ENCODE results near the gene RAPGEF1.
A peak's percentile ranks its signal among the peaks of the same experiment; 100 is the strongest.

RAPGEF1 gene

DNA sequence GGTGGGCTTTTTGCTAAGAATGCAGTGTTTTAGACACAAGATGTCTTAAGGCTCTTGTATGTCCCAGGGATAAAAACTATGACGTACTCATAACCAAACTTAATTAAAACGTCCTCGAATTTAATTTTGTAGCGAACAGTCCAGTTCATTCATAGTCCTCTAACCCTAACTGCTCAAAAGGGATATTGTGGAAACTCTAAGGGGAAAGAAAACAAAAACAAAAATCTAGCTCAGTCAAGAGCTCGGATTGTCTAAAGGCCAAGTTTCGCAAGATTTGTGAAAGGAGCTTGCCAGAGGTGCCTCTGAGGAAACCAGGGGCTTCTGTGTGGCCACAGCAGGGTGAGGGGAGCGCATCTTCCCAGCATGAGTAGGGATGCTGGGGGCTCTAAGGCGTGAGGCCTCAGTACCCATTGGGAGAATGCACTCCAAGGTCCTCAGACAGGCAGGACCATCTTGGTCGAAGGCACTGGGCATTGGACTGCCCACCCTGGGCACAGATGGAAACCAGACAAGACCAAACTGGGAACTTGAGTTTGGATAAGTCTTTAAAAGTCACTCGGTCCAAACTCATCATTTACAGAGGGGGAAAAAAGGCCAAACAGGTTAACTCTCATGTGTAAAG, 122.8 kb downstream of the RAPGEF1 start:
- DNase-seq (ENCODE audit: insufficient read length, low spot score) = no peak
- FAIRE-seq = no peak

GRCh38 chr9:131614340-131614915, 125.4 kb downstream of the RAPGEF1 start:
- DNase-seq (ENCODE audit: insufficient read length, low spot score) (no peak), FAIRE-seq (no peak)

DNA sequence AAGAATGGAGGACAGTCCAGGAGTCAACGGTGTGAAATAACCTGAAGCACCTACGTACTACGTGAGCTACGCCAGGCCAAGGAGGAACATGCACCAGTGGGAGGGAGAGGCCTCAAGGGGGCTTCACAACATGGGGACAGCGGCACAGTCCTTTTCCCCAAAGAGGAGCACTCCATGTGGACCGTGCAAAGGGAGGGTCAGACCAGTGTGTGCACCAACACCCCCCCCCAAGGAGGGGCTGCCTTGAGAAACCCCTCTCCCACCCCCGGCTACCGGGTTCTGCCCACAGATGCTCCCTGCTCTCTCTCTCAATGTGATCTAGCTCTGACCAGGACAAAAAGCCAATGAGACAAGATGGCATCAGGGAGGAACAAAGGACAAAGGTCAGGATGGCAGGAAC, 126.0 kb downstream of the RAPGEF1 start:
- DNase-seq (ENCODE audit: insufficient read length, low spot score) = no peak
- FAIRE-seq = no peak

- no peak for FAIRE-seq
Observed at GRCh38 chr9:131612851-131613250, 127.0 kb downstream of the RAPGEF1 start.

DNA sequence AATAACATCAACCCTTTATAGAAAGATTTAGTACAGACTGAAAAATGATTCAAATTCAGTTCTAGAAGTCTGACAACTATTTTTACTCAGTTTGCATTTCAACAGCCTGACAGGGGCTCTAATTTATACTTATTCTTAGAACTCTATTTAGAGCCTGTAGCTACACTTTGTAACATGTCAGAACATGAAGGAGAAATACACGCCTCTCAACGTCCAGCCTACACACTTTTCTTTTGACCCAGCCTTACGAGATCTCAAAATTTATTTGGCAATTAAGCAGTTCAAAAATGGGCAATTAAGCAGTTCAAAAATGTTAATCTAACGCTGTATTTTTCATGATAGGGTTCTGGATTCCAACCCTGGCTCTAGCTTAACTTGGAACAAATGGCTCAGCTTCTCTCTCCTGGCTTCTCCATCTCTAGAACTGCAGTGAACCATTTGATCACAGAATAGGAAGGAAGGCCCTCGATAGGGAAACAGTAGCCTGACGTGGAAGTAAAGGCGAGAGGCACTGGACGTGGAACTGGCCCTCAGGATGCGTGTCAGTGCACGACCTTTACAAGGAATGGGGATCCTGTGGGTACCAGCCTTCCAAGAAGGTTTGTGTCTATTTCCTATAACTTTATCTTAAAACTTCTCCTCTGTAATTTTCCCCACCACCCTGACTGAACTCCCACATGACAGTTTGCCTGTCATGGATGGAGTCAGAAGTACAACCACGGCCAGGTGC, 128.1 kb downstream of the RAPGEF1 start:
- DNase-seq (ENCODE audit: insufficient read length, low spot score) (no peak), FAIRE-seq (no peak)

More at GRCh38 chr9:131612851-131613250, 127.0 kb downstream of the RAPGEF1 start:
- DNase-seq (ENCODE audit: insufficient read length, low spot score) = no peak

DNA sequence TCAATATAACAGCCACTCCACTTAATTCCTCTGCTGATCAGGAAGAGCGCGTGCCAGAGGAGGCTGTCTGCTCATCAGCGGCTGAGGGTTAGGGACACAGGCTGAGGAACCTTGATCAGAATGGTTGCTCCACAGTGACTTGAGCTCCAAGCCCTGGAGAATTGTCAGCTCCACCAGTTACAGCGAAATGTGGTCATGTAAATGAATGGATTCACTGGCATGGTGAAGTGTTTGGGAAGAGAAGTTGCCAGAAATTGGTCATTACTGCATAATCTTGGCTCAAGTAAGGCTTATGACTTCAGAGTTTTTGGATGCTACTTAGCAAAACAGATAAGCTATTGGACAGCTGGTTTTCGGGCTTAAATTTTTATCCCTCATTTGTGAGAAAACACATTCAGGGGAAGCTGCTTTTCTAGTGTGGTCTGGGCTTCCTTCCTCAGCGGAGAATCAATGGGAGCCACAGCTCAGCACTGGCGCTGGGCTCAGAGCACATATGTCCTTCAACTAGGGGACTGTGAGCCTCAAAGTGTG, 129.6 kb downstream of the RAPGEF1 start:
- FAIRE-seq = no peak
- no peak for DNase-seq (ENCODE audit: insufficient read length, low spot score)

DNA sequence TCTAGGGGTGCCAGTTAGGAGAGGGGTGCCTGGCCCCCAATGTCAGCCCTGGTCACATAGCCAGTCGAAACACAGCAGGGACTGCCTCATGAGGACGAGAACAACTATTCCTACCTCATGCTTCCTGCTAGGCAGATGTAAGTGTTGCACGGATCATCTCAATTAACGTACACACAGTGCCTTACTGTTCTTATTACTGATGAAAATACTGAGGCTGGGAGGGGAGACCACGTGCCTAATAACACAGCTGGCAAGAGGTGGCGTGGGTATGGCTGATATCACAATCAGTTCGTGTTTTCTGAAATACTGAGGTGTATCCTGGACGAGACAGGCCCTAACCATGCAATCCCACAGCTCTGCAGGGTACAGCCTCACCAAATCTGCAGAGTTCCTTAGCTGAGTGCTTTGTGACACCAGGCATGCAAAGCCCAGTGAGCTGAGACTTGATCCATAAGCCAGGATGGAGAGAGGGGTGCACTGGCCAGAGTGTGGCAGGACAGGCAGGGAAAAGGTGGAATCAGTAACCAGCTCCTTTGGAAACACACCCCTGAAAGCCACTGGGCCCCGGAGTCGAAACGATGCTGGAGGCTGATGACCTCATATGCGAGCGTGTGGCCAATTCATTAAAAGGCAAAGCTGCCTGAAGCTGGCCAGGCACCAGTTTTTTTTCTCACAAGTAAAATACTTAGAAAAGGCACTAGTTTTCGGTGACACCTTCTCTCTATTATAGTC, 130.6 kb downstream of the RAPGEF1 start:
- DNase-seq (ENCODE audit: insufficient read length, low spot score) (peak; percentile 38), FAIRE-seq (no peak)

- peak; percentile 84 for DNase-seq (ENCODE audit: insufficient read length, low spot score)
- FAIRE-seq = peak; percentile 73
Observed at GRCh38 chr9:131608493-131609037, 131.3 kb downstream of the RAPGEF1 start.

GRCh38 chr9:131607591-131607990, 132.3 kb downstream of the RAPGEF1 start:
- DNase-seq (ENCODE audit: insufficient read length, low spot score) = no peak

DNA sequence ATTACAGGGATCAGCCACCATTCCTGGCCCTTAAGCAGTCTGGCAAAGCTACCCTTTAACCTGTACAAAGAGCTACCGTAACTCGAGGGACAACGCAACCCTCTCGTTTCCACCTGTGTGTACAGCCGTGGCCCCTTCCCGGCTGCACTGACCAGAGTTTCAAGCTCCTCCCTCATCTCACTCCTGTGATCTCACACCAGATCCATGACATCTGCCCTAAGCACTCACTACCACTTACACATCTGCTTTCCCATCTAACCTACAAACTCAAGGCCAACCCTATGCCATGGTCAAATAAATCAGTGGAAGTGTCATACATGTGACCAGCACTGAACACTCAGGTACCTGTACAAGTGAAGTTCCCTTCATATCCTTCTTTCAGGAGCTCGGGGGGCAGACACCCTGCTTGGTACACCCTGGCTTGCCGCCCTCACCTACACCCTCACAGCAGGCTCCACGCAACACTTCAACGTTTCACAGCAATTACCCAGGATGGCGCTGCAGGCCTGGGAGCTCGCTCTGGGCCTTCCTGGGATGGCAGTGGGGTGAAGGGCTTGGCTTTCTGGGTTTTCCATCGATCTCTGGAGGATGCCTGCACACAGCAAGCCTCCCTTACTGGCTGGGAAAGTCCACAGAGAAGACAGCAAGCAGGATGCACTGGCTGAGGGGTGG, 132.8 kb downstream of the RAPGEF1 start:
- no peak for FAIRE-seq
- DNase-seq (ENCODE audit: insufficient read length, low spot score) = no peak

More at GRCh38 chr9:131607591-131607990, 132.3 kb downstream of the RAPGEF1 start:
- no peak for FAIRE-seq

- DNase-seq (ENCODE audit: insufficient read length, low spot score) (no peak), FAIRE-seq (no peak)
Observed at GRCh38 chr9:131605770-131606590, 133.9 kb downstream of the RAPGEF1 start.

GRCh38 chr9:131603711-131604439, 136.0 kb downstream of the RAPGEF1 start:
- DNase-seq (ENCODE audit: insufficient read length, low spot score) (no peak), FAIRE-seq (no peak)

GRCh38 chr9:131603199-131603598, 136.7 kb downstream of the RAPGEF1 start:
- FAIRE-seq (no peak), DNase-seq (ENCODE audit: insufficient read length, low spot score) (no peak)

GRCh38 chr9:131601683-131602181, 138.1 kb downstream of the RAPGEF1 start:
- FAIRE-seq = no peak
- no peak for DNase-seq (ENCODE audit: insufficient read length, low spot score)

DNA sequence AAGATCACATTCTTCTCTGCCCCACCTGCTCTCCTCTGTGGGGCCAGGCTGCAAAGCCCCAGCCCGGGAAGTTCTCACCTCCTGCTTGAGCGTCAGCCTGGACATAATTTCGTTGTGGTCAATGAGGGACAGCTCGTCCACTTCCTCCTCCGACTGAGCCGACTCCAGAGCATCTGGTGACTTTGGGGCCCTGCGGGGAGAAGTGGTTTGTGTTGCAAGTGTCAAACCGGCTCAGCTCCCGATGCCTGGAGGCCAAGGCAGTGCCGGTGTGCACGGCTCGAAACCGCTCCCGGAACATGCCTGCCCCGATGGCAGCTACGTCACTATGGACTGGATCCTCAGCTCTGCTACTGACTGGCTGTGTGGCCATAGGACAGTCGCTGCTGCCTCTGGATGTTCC, 141.8 kb downstream of the RAPGEF1 start:
- FAIRE-seq = no peak

GRCh38 chr9:131597246-131597645, 142.6 kb downstream of the RAPGEF1 start:
- DNase-seq (ENCODE audit: insufficient read length, low spot score) (no peak), FAIRE-seq (no peak)

More for the DNA sequence above, 141.8 kb downstream of the RAPGEF1 start:
- no peak for DNase-seq (ENCODE audit: insufficient read length, low spot score)

DNA sequence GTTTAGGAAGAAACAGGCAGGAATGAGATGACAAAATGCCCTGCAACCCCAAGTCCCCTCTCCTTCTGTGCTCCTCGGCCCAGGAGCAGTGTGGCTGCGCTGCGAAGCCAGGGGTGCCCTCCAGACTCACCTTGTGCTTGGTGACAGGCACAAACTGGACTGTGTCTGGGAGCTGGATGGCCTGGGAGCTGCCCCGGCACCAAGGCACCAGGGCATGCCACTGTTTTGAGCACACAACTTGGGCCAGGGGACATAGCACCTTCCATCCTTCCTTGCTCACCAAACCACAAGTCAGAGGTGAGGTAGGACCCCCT, 143.5 kb downstream of the RAPGEF1 start:
- FAIRE-seq (no peak), DNase-seq (ENCODE audit: insufficient read length, low spot score) (no peak)

DNA sequence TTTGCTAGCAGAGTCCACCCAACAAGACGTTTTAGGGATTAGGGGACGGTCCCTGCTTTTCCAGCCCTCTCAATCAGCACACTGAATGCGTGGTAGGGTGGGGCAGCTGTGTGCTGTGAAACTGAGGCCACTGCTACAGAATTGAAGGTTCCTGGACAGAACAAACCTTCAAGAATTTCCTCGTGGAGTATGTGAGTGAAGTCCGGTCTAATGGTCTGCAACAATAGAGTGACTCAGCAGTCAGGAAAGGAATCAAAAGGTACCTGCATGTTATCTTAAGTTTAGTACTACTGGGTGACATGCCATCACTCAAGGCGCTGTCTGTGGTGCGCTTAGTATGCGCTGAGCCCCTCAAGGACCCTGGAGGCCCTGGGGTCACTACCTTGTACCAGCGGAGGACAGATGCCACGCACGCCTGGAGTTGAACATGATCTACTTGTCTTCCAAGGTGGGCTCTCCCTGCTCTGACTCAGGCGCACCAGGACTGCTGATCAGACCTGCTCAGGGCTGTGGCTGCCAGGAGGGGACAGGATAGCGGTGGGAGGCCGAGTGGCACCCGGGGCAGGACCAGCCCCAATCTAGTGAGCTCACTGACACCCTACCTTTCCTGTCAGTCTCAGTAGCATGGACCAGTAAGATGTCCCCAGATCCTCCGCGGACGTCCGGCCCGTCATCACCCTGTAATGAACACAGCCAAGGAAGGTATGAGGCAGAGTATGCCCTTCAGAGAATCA, 144.0 kb downstream of the RAPGEF1 start:
- no peak for FAIRE-seq
- DNase-seq (ENCODE audit: insufficient read length, low spot score) = no peak

All from HTR-8/SVneo (cell line).